GM08714 (cell line): ENCODE data around the gene CAPN9.
"Not testable (repeated sequence)": the region's sequence is repeated elsewhere in the genome, so short reads cannot be mapped to it uniquely, and the experiment has no call there.

ENCODE experiments used
- H3K4me3 ChIP-seq: fragments of 200-500 bp; sonication (Bioruptor generic); 2 replicates; pipeline ENCODE4 v1.5.1; 2014; ENCODE audit warnings: mild to moderate bottlenecking, low read length, inconsistent platforms
- ZNF274 ChIP-seq: IDR thresholded peaks from 2 replicates; pipeline ENCODE4 v1.6.1; 2012; ENCODE audit warnings: mild to moderate bottlenecking, low read depth, low read length

Gene CAPN9, protein sequence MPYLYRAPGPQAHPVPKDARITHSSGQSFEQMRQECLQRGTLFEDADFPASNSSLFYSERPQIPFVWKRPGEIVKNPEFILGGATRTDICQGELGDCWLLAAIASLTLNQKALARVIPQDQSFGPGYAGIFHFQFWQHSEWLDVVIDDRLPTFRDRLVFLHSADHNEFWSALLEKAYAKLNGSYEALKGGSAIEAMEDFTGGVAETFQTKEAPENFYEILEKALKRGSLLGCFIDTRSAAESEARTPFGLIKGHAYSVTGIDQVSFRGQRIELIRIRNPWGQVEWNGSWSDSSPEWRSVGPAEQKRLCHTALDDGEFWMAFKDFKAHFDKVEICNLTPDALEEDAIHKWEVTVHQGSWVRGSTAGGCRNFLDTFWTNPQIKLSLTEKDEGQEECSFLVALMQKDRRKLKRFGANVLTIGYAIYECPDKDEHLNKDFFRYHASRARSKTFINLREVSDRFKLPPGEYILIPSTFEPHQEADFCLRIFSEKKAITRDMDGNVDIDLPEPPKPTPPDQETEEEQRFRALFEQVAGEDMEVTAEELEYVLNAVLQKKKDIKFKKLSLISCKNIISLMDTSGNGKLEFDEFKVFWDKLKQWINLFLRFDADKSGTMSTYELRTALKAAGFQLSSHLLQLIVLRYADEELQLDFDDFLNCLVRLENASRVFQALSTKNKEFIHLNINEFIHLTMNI

DNA sequence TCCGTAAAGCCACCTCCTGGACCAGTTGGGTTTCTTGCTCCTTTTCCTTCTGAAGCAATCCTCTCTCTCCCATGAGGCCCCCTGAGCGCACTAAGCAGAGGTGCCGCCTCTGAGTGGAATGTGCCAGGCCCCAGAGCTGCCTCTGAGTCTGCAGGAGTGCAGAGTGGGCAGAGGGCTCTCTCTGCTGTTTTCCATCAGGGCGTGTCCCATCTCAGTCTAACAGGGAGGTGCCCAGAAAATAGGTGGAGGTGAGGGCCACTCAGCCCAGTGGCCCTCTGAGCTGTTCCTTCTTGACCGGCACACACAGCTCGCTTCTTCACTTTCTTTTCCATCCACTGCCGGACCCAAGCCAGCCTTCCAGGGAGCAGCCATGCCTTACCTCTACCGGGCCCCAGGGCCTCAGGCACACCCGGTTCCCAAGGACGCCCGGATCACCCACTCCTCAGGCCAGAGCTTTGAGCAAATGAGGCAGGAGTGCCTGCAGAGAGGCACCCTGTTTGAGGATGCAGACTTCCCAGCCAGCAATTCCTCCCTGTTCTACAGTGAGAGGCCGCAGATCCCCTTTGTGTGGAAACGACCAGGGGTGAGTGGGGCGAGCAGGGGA is at the start of gene CAPN9:
Gene CAPN9 (plus strand): TSS at position 262 of the 604 bp plus-strand sequence. CDS start 109 bp downstream, at position 371.
- no peak within 1 kb of the TSS for H3K4me3 ChIP-seq
- no peak for TF ChIP-seq ZNF274

DNA sequence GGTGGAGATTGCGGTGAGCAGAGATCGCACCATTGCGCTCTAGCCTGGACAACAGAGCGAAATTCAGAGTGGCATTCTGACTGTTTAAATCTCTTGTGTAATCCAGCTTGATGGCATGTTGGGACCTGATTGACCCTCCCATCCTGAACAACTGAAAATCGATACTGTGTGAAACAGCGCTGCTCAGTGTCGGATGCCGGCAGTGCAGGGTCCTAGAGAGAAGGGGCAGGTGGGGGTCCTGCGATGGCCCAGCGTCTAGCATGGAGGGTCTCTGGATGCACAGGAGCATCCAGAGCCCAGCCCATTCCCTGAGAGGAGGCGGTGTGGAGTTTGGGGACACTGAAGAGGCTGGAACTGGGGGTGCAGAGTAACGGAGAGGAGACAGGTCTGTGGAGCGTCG is 49.1 kb upstream of the CAPN9 start:
- H3K4me3 ChIP-seq: no peak overlapping the region
- no peak for TF ChIP-seq ZNF274

DNA sequence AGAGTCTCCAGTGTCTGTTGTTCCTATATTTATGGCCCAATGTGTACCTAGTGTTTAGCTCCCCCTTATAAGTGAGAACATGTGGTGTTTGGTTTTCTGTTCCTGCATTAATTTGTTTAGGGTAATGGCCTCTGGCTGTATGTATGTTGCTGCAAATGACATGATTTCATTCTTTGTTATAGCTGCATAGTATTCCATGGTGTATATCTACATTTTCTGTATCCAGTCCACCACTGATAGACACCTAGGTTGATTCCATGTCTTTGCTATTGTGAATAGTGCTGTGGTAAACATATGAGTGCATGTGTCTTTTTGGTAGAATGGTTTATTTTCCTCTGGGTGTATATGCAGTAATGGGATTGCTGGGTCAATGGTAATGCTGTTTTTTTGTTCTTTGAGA is 48.2 kb upstream of the CAPN9 start:
- not testable (repeated sequence) for H3K4me3 ChIP-seq

DNA sequence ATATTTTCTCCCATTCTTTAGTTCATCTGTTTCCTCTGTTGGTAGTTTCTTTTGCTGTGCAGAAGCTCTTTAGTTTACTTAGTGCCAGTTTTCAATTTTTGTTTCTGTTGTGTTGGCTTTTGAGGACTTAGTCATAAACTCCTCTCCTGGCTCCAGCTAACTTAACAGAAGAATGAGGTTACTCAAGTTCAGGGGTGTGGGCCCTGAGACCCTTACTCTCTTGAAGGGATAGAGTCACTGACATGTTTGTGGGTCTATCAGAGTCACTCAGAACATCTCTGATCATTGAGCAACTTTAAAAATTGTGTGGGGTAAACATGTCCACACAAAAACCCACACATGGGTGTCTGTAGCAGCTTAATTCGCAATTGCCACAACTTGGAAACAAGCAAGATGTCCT is 47.5 kb upstream of the CAPN9 start:
- TF ChIP-seq ZNF274: no peak
- no peak overlapping the region for H3K4me3 ChIP-seq

DNA sequence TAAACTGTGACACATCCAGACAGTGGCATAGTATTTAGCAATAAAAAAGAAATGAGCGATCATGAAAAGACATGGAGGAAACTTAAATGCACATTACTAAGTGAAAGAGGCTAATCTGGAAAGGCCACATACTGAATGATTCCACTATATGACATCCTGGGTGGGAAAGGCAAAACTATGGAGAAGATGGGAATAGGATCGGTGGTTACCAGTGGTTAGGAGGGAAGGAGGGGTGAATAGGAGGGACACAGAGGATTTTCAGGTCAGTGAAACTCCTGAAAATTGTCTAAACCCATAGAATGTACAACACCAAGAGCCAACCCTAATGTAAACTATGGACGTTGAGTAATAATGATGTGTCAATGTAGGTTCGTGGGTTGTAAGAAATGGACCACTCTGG is 47.1 kb upstream of the CAPN9 start:
- no peak for TF ChIP-seq ZNF274
- H3K4me3 ChIP-seq: no peak overlapping the region

DNA sequence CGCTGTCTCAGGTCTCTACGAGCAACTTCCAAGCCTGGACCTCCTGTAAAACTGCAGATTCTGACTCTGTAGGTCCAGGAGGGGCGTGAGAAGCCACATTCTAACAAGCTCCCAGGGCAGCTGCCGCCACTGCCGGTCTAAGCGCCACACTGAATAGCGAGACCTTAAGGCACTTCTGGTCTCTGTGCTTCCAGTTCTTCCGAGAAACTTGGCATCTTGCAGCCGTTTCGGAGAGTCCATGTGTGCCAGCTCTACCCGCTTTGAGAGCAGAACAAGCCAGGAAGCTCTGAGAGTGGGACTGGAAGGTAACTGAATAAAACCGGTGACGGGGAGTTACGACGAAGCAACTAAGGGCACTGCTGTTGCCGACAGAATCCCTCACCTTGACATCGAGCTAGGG is 45.8 kb upstream of the CAPN9 start:
- no peak for TF ChIP-seq ZNF274
- H3K4me3 ChIP-seq: no peak overlapping the region

DNA sequence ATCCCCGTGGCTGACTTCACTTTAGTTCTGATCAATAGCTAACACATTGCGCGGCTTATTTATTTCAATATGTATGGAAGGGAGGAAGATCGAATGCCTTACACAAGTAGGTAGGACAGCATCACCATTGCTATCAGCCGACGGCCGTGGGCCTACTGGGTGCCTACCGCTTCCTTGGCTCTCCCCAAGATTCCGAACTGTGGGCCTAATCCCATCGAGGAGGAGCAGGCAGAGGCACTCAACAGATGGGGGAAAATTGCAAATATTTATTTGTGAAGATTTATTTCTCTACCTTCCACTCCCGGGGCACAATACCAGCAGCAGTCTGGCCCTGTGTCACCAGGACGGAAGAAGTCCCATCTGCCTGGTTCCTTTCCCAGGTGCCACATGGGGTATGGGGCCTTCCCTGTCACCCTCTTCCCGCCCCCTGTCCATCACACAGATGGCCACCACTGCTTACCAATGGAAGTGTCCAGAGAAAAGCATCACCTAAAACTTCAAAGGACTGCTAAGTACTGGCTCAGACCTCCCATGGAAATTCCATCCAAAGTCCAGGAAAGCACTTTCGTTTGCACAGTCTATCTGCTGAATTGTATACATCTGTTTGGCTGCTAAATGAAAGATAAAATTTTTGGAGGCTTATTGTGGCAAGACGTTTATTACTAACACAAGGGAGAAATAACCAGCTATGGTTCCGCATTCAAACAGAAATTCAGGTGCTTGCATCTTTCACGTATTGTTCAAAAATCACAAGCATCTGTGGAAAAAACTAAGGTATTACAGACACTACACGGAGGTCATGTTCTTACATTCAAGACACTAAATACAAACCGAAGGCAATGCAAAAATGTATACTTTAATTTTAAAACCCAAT is 45.1 kb upstream of the CAPN9 start:
- no peak for TF ChIP-seq ZNF274

DNA sequence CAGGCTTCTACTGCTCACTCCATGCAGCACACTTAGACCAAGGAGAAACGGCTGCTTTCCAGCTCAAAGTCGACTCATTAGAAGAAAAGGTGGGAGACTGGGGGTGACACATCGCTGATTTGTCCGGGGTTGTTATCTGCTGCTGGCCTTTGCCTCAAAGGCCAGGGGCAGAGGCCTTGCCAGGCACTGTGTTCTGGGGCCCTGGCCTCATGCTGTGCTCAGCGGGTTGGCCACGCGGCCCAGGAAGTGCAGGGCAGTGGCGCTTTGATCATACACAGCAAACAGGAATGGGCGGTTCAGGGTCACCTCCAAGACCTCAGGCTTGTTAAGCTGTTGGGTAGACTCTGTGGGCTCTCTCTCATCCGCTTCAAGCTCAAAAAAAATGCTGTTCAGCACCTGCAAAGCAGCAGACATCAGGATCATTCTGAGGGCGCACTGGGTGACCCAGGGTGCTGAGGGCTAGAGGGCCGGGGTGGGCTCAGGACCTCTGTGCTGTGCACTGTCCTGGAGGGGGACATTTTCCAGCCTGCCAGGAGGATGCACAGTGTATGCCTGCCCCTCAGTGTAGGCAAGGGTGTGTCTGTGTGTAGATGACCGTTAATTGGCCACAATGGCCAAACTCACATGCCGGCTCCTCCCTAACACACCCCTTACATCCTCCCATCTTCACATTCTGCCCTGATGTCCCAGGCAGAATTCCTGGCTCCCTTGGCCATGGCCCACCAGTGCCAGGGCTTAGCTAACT is 44.1 kb upstream of the CAPN9 start:
- no peak overlapping the region for H3K4me3 ChIP-seq
- TF ChIP-seq ZNF274: no peak

More for the DNA sequence above, 45.1 kb upstream of the CAPN9 start:
- H3K4me3 ChIP-seq: no peak overlapping the region

DNA sequence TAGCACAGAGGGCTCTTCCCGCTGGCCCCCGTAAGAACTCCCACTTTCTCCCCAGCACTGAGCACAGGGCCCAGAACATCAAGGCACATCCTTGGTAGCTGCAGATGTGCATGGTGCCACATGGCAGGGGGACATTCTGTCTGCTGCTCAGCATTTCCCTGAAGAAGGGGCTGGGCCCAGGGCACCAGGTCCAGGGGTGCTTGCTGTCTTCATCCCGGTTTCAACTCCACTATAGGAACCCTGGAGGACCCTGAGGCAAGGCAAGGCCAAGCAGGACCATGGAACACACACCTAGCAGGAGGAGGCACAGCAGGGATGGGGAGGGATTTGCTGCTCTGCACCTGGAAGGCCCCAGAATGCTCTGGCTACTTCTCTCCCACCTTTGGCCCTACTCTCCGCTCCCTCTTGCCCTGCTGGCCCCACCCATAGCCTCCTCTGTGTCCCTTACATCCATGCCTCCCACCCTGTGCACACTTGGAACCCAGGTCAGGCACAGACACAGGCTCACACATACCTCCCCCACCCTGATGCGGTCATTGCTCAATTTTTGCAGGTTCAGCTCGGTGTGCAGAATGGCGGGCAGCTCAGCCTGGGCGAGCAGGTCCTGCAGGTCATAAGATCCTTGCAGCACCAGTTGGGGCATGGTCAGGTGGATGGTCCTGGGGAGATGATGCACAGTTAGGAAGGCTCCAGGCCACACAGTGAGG is 43.4 kb upstream of the CAPN9 start:
- no peak overlapping the region for H3K4me3 ChIP-seq
- TF ChIP-seq ZNF274: no peak

DNA sequence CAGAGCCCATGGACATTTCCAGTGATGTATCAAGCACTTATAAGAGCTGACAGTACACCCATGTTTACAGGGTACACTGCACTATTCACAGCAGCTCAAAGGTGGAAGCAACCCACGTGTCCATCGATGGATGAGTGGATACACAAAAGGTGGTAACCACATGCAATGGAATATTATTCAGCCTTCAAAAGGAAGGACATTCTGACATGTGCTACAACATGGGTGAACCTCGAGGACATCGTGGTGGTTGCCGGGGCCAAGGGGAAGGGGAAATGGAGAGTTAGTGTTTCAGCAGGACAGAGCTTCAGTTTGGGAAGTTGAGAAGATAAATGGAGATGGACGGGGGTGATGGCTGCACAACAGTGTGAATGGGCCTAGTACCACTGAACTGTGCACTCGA is 42.4 kb upstream of the CAPN9 start:
- no peak for TF ChIP-seq ZNF274
- no peak overlapping the region for H3K4me3 ChIP-seq

DNA sequence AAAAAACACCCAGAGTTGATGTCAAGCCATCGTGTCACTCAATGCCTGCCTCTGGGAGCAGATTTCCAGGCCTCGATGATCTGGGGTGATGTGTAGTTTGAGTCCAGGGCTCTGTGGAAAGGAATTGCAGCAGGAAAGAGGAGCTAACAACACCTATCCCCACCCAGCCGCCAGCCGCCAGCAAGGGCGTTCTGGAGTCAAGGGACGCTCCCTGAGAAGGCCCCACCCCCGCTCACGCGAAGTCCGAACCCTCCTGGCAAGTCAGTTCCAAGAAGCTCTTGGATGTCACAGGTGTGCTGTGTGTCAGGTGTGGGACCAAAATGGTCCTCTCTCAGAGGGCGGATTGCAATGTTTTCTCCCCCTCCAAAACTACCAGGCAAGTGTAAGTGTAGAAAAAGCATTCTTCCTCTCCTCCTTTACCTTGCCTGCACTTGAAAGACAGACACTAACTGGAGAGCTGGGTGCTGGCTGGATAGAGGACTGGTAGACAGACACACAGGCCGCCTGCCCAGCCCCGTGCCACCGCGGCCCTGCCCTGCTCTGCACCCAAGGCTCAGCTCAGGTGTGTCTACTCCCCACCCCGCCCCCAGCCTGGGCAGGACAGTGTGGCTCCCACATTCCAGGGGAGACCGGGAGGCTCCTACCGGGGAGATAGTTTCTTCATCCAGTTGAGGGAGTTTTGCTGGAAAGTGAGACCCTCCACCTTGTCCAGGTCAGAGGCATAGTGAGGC is 41.7 kb upstream of the CAPN9 start:
- TF ChIP-seq ZNF274: no peak
- H3K4me3 ChIP-seq: no peak overlapping the region

DNA sequence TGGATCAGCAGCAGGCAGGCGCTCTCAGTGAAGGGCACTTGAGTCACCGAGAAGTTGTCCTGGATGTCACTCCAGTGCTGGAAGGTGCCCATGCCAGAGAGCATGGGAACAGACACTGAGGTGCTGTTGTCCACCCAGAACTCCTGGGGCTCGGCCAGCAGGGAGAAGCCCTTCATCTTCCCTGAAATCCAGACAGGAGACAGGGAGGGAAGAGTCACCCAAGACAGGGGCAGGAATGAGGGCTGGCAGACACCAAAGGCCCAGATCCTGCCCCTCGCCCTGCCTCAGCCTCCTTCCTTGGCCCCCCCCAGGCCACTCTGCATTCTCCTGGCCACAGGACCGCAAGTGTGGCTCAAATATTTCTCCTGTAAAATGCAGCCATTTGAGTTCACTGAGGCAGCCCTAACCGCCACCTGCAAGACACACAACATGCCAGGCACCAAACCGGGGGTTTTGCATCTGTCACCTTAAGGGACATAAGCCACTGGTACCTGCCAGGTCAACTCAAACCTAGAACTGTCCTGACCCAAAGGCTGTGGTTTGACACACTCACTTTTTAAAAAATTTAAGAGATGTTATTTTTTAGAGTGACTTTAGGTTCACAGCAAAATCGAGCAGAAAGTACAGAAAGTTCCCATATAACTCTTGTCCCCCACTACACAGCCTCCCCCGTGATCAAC is 41.0 kb upstream of the CAPN9 start:
- no peak for TF ChIP-seq ZNF274
- H3K4me3 ChIP-seq: no peak overlapping the region
